IMR-90 (cell line): Measurements from ENCODE around the gene TMC4. TPM values are rescaled to one million over a fixed set of nuclear protein-coding genes. Genes with fewer than 3 reads are reported as not detected.
"Not testable (repeated sequence)": the region's sequence is repeated elsewhere in the genome, so short reads cannot be mapped to it uniquely, and the experiment has no call there.

Experiments used
- ATAC-seq: fragments of 200-7000 bp; cut with Tn5 transposase; 2 replicates; pipeline ENCODE4 v1.9.1; 2020; ENCODE audit warnings: low read depth, mild to moderate bottlenecking, moderate library complexity
- BruUV-seq: library from RNA; stranded (reverse); fragments of 400-500 nt; replicated peaks from 2 replicates; lab custom pipeline; 2021; lab: Mats Ljungman, UMichigan
- CTCF ChIA-PET: fragments of 300-600 bp; formaldehyde crosslinking; extraction: SDS; loops from one replicate; lab custom pipeline; 2021; ENCODE audit warnings: antibody characterized with exemption; lab: Yijun Ruan, JAX
- POLR2A ChIA-PET: fragments of 300-600 bp; sonication (Branson Sonifier 250); formaldehyde crosslinking; loops from one replicate; lab custom pipeline; 2022; ENCODE audit warnings: antibody characterized with exemption; ENCODE audit not compliant: unreplicated experiment; lab: Charles Lee
- DNase-seq: peaks from one replicate; pipeline ENCODE4 v3.0.0; 2013
- H2AFZ ChIP-seq: replicated peaks from 2 replicates; pipeline ENCODE3; 2013; ENCODE audit warnings: low read length, mild to moderate bottlenecking; ENCODE audit not compliant: poor library complexity
- H2AK5ac ChIP-seq: 2 replicates; pipeline ENCODE4 v1.6.1; 2013; ENCODE audit warnings: low read depth, low read length, inconsistent platforms
- H2AK9ac ChIP-seq: replicated peaks from 2 replicates; pipeline ENCODE3; 2013; ENCODE audit warnings: mild to moderate bottlenecking, low read depth, low read length, moderate library complexity; ENCODE audit not compliant: poor library complexity
- H2BK120ac ChIP-seq: 2 replicates; pipeline ENCODE4 v1.6.1; 2013; ENCODE audit warnings: low read depth, low read length, inconsistent platforms
- H2BK15ac ChIP-seq: 3 replicates; pipeline ENCODE4 v1.6.1; 2013; ENCODE audit warnings: low read depth, low read length, inconsistent platforms
- H2BK20ac ChIP-seq: 2 replicates; pipeline ENCODE4 v1.6.1; 2013; ENCODE audit warnings: low read depth, mild to moderate bottlenecking, inconsistent platforms, low read length, moderate library complexity
- H2BK5ac ChIP-seq: 2 replicates; pipeline ENCODE4 v1.6.1; 2013; ENCODE audit warnings: mild to moderate bottlenecking, low read depth, low read length, inconsistent platforms; ENCODE audit not compliant: poor library complexity, severe bottlenecking
- H3K14ac ChIP-seq: replicated peaks from 2 replicates; pipeline ENCODE4 v1.6.1; 2013; ENCODE audit warnings: low read depth, low read length, inconsistent platforms
- H3K18ac ChIP-seq: 2 replicates; pipeline ENCODE4 v1.6.1; 2013; ENCODE audit warnings: low read depth, low read length, control low read depth
- H3K23ac ChIP-seq: 2 replicates; pipeline ENCODE4 v1.6.1; 2013; ENCODE audit warnings: low read depth, low read length, inconsistent platforms
- H3K27ac ChIP-seq: 2 replicates; pipeline ENCODE4 v1.5.1; 2013; ENCODE audit warnings: mild to moderate bottlenecking, control low read depth, low read length; ENCODE audit not compliant: insufficient read depth
- H3K27me3 ChIP-seq: 2 replicates; pipeline ENCODE4 v1.6.1; 2013; ENCODE audit warnings: low read length; ENCODE audit not compliant: control insufficient read depth, insufficient read depth
- H3K36me3 ChIP-seq: 2 replicates; pipeline ENCODE4 v1.6.1; 2013; ENCODE audit warnings: low read length, mixed read lengths; ENCODE audit not compliant: control insufficient read depth, insufficient read depth
- H3K4ac ChIP-seq: 2 replicates; pipeline ENCODE4 v1.6.1; 2013; ENCODE audit warnings: low read depth, low read length, inconsistent platforms
- H3K4me1 ChIP-seq: 2 replicates; pipeline ENCODE4 v1.6.1; 2013; ENCODE audit warnings: low read length, mixed read lengths; ENCODE audit not compliant: control insufficient read depth, insufficient read depth
- H3K4me2 ChIP-seq: 2 replicates; pipeline ENCODE4 v1.6.1; 2013; ENCODE audit warnings: low read depth, mild to moderate bottlenecking, control low read depth, low read length, moderate library complexity
- H3K4me3 ChIP-seq: 2 replicates; pipeline ENCODE4 v1.5.1; 2013; ENCODE audit warnings: low read depth, mild to moderate bottlenecking, control low read depth, low read length, moderate library complexity; ENCODE audit not compliant: insufficient read depth
- H3K56ac ChIP-seq: 2 replicates; pipeline ENCODE4 v1.6.1; 2013; ENCODE audit warnings: low read length, inconsistent platforms; ENCODE audit not compliant: insufficient read depth; ENCODE audit errors: extremely low read depth
- H3K79me1 ChIP-seq, 2 experiments: 2 replicates each; pipeline ENCODE4 v1.6.1; 2013; ENCODE audit warnings: low read length in 2 of 2, inconsistent platforms in 1 of 2, low read depth in 1 of 2
- H3K9ac ChIP-seq: 2 replicates; pipeline ENCODE4 v1.6.1; 2013; ENCODE audit warnings: low read depth, low read length, control low read depth
- H3K9me1 ChIP-seq: 2 replicates; pipeline ENCODE4 v1.6.1; 2013; ENCODE audit warnings: low read length, inconsistent platforms; ENCODE audit not compliant: insufficient read depth
- H3K9me3 ChIP-seq: 2 replicates; pipeline ENCODE4 v1.6.1; 2013; ENCODE audit warnings: low read length; ENCODE audit not compliant: control insufficient read depth, insufficient read depth
- H4K20me1 ChIP-seq: 2 replicates; pipeline ENCODE4 v1.6.1; 2013; ENCODE audit warnings: low read length, inconsistent platforms; ENCODE audit not compliant: insufficient read depth
- H4K5ac ChIP-seq: 2 replicates; pipeline ENCODE4 v1.6.1; 2013; ENCODE audit warnings: mild to moderate bottlenecking, low read depth, low read length, control low read depth
- H4K8ac ChIP-seq, 2 experiments: 2 replicates each; pipeline ENCODE4 v1.6.1; 2013; ENCODE audit warnings: low read depth in 2 of 2, low read length in 2 of 2, control low read depth in 1 of 2, inconsistent platforms in 1 of 2
- H4K91ac ChIP-seq: 2 replicates; pipeline ENCODE4 v1.6.1; 2013; ENCODE audit warnings: low read depth, low read length, inconsistent platforms; ENCODE audit not compliant: insufficient read depth
- CHD1 ChIP-seq: IDR thresholded peaks from 2 replicates; pipeline ENCODE4 v1.6.1; 2012; ENCODE audit warnings: low read depth, low read length, improper control_type of control experiment
- ELK1 ChIP-seq: fragments of 150-350 bp; IDR thresholded peaks from 2 replicates; pipeline ENCODE4 v1.6.1; 2016; ENCODE audit warnings: low read depth, mild to moderate bottlenecking, low read length, moderate library complexity, borderline replicate concordance
- RCOR1 ChIP-seq: IDR thresholded peaks from 2 replicates; pipeline ENCODE4 v1.6.1; 2012; ENCODE audit warnings: mild to moderate bottlenecking, low read length, improper control_type of control experiment; ENCODE audit not compliant: insufficient replicate concordance
- RFX5 ChIP-seq: IDR thresholded peaks from 2 replicates; pipeline ENCODE4 v1.8.0; 2012; ENCODE audit warnings: low read depth, mild to moderate bottlenecking, low read length, moderate library complexity
- USF2 ChIP-seq: fragments of 150-350 bp; IDR thresholded peaks from 2 replicates; pipeline ENCODE4 v1.6.1; 2017; ENCODE audit warnings: mild to moderate bottlenecking, antibody characterized with exemption, low read length, low read depth
- WGBS, 2 experiments: methylation state at CpG; one replicate each; pipeline versions ENCODE4 v1.1.5 to v1.1.7; 2013; ENCODE audit warnings: missing lambda C conversion rate in 2 of 2; ENCODE audit not compliant: insufficient read length in 1 of 2; ENCODE audit errors: extremely low coverage in 2 of 2; 5-methylcytosine and 5-hydroxymethylcytosine counted together
- dilution Hi-C: fragments of 300-500 bp; cut with HindIII; formaldehyde crosslinking; loops from one replicate; pipeline ENCODE4 v1.14.3; 2018; ENCODE audit warnings: low sequenced_read_pairs; ENCODE audit not compliant: unreplicated experiment
- in situ Hi-C: fragments of 300-500 bp; cut with MboI; formaldehyde crosslinking; loops from 3 replicates; pipeline ENCODE4 v1.14.3; 2019; ENCODE audit warnings: low sequenced_read_pairs, inconsistent platforms, mixed read lengths
- intact Hi-C: fragments of 100-400 bp; cut with micrococcal nuclease; formaldehyde crosslinking; loops from 2 replicates; pipeline ENCODE4 v1.10.0; 2022
- polyA plus RNA-seq, 3 experiments: library from polyadenylated mRNA; depleted of rRNA; stranded (reverse); fragments of >200 nt; gene quantifications; 2 replicates each; pipeline ENCODE4 v1.2.3, GENCODE V29; 2012; ENCODE audit warnings: low replicate concordance in 1 of 3
- total RNA-seq: library from RNA; depleted of rRNA; stranded (reverse); fragments of >200 nt; gene quantifications from 2 replicates; pipeline ENCODE4 v1.2.3, GENCODE V29; 2012

Gene TMC4
- total and polyA plus RNA-seq, 2 of the 4 experiments (the other 2 are of a cell fraction): 0.72 to 1.1 TPM

- Histone ChIP-seq H2AFZ (no peak overlapping the region), H4K8ac (no peak overlapping the region), H4K91ac (no peak overlapping the region), H4K5ac (no peak overlapping the region), H3K18ac (no peak overlapping the region), H3K27me3 (no peaks in the 10 kb centered on the region; the same call in 1 of the 2 replicates), H3K14ac (no peak overlapping the region), H3K4ac (no peak overlapping the region), H3K9me1 (no peaks in the 10 kb centered on the region), H3K23ac (no peak overlapping the region), H3K4me1 (no peaks in the 10 kb centered on the region), H3K4me3 (no peak overlapping the region), H3K36me3 (no peaks in the 10 kb centered on the region), H2AK9ac (no peak overlapping the region), H3K9ac (no peak overlapping the region), H4K20me1 (no peaks in the 10 kb centered on the region), H2BK15ac (no peak overlapping the region), H3K56ac (no peak overlapping the region), H3K4me2 (no peak overlapping the region), H2BK20ac (no peak overlapping the region), H3K79me1 (no peaks in the 10 kb centered on the region), H3K9me3 (no peaks in the 10 kb centered on the region), H2AK5ac (no peak overlapping the region), H2BK120ac (no peak overlapping the region), H2BK5ac (no peak overlapping the region), H3K27ac (no peak overlapping the region)
- BruUV-seq: no TSS peak
- POLR2A ChIA-PET: no interaction called here
- WGBS, 2 experiments: 80% methylated on average over 1 of the region's 9 CpGs; no CpG with 5 or more reads in 1 of the 2 experiments
- dilution Hi-C loops (no loop called here), in situ Hi-C loops (no loop called here), intact Hi-C loops (no loop called here)
- no peak for ATAC-seq
- TF ChIP-seq RFX5 (no peak), CHD1 (no peak), USF2 (no peak), RCOR1 (no peak), ELK1 (no peak)
- DNase-seq: no peak
- CTCF ChIA-PET: no interaction called here
Measured at GRCh38 chr19:54216869-54217268, 43.9 kb upstream of the TMC4 start.

- H3K4ac ChIP-seq, H3K23ac ChIP-seq, H4K5ac ChIP-seq, ATAC-seq, H3K27me3 ChIP-seq, H2AFZ ChIP-seq, H2BK20ac ChIP-seq, in situ Hi-C loops, H3K14ac ChIP-seq, H2BK120ac ChIP-seq, H2BK15ac ChIP-seq, H3K4me1 ChIP-seq, H3K4me3 ChIP-seq, H4K8ac ChIP-seq, H2AK9ac ChIP-seq, H3K18ac ChIP-seq, POLR2A ChIA-PET, H2BK5ac ChIP-seq, H2AK5ac ChIP-seq, H4K91ac ChIP-seq, H3K36me3 ChIP-seq, H3K9ac ChIP-seq, CTCF ChIA-PET, H3K4me2 ChIP-seq, DNase-seq, intact Hi-C loops, H3K27ac ChIP-seq, H3K56ac ChIP-seq, BruUV-seq, dilution Hi-C loops, H3K9me3 ChIP-seq: not testable (repeated sequence)
- peaks cover 10% of the 10 kb centered on the region for H3K9me1 ChIP-seq
- peaks cover 0 to 13% of the 10 kb centered on the region in 2 experiments; a peak in 2 of 4 replicates for H3K79me1 ChIP-seq
- WGBS, 2 experiments: no CpG with 5 or more reads among the region's 19 CpGs
- H4K20me1 ChIP-seq: peaks cover 15% of the 10 kb centered on the region
Measured at GRCh38 chr19:54214734-54215133, 41.8 kb upstream of the TMC4 start.
